ENCODE data around the gene FRRS1.

FRRS1 gene

GRCh38 chr1:99675994-99676393 lies 90.4 kb downstream of the FRRS1 start:
- DNase-seq (ENCODE audit: low spot score): no peak

- no peak for DNase-seq (ENCODE audit: low spot score)
These were observed 91.1 kb downstream of the FRRS1 start for GRCh38 chr1:99675292-99675691.

GRCh38 chr1:99674115-99675064 lies 92.0 kb downstream of the FRRS1 start:
- DNase-seq (ENCODE audit: low spot score): no peak

- DNase-seq (ENCODE audit: low spot score): no peak
These were observed 93.1 kb downstream of the FRRS1 start for GRCh38 chr1:99673315-99673714.

- DNase-seq (ENCODE audit: low spot score): no peak
These were observed 93.8 kb downstream of the FRRS1 start for GRCh38 chr1:99672530-99673213.

- no peak for DNase-seq (ENCODE audit: low spot score)
These were observed 94.4 kb downstream of the FRRS1 start for GRCh38 chr1:99672038-99672437.

GRCh38 chr1:99670583-99670982 lies 95.9 kb downstream of the FRRS1 start:
- DNase-seq (ENCODE audit: low spot score): no peak

GRCh38 chr1:99669821-99670220 lies 96.6 kb downstream of the FRRS1 start:
- no peak for DNase-seq (ENCODE audit: low spot score)

GRCh38 chr1:99669376-99669775 lies 97.1 kb downstream of the FRRS1 start:
- no peak for DNase-seq (ENCODE audit: low spot score)

- no peak for DNase-seq (ENCODE audit: low spot score)
These were observed 101.2 kb downstream of the FRRS1 start for GRCh38 chr1:99665212-99665611.

GRCh38 chr1:99663501-99663900 lies 102.9 kb downstream of the FRRS1 start:
- no peak for DNase-seq (ENCODE audit: low spot score)

- no peak for DNase-seq (ENCODE audit: low spot score)
These were observed 103.8 kb downstream of the FRRS1 start for GRCh38 chr1:99662539-99663080.

- no peak for DNase-seq (ENCODE audit: low spot score)
These were observed 104.7 kb downstream of the FRRS1 start for GRCh38 chr1:99661780-99662179.

GRCh38 chr1:99660496-99660895 lies 105.9 kb downstream of the FRRS1 start:
- no peak for DNase-seq (ENCODE audit: low spot score)

GRCh38 chr1:99659755-99660210 lies 106.7 kb downstream of the FRRS1 start:
- no peak for DNase-seq (ENCODE audit: low spot score)

Data from kidney capillary endothelial cell (primary cell).